Skin of body (tissue), 2 donors: Measurements from ENCODE around the gene UCKL1. TPM values are rescaled to one million over a fixed set of nuclear protein-coding genes. Genes with fewer than 3 reads are reported as not detected.
"Not testable (repeated sequence)": the region's sequence is repeated elsewhere in the genome, so short reads cannot be mapped to it uniquely, and the experiment has no call there.

ENCODE experiments used
- DNase-seq: peaks from one replicate; lab custom pipeline; 2025; lab: John Stamatoyannopoulos, UW
- total RNA-seq: library from RNA; depleted of rRNA; stranded (reverse); fragments of >200 nt; gene quantifications from one replicate; pipeline ENCODE4 v1.2.3, GENCODE V29; 2014

UCKL1 gene
- total RNA-seq, 1 donor from 2014 or later = 23.0 TPM

DNA sequence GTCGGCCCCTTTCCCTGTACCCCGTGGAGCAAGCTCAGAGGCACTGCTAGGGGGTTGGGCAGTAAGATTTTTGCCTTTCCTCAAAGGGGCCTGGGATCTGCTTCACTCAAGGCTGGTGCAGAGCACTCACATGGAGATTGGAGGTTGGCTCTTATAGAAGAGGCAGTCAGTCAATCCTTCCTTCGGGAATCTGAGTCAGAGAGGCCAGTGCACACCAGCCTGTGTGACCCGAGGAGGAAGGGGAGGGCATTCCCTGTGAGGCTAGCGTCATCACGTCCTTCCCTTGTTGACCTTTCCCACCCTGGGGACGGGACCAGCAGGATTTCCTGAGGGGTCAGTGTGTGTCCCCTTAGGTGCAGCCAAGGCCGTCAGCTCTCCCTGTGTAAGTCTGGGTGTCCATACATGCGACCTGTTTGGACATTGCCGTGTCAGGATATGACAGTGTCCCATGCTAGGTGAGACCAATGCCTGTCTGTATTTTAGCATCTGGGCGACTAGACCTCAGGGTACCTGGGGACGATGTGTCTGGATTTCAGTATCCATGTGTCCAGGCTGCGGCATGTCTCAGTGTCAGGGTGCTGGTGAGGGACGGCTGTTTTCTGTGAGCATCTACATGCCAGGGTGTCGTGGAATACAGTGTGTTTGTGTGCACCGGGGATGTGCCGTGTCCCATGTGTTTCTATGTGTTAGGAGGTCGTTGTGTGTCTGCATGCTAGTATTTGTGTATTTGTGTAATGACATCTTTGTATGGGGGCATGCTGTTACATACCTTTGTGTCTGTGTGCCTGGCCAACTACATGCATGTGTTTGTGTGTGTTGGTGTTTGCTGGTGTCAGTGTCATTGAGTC is 16.3 kb upstream of the UCKL1 start:
- no peak for DNase-seq

DNA sequence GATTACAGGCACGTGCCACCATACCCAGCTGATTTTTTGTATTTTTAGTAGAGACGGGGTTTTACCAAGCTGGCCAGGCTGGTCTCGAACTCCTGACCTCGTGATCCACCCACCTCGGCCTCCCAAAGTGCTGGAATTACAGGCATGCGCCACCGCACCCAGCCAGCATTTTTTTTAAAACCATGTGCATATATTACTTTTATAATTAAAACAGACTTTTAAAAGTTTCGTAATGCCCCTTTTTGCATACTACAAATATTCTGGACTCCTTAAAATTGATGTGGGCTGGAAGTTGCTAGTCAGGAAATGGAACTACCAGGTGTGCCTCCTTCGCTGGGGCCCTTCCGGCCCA is 15.7 kb upstream of the UCKL1 start:
- DNase-seq = not testable (repeated sequence)

GRCh38 chr20:63970714-63971431 is 14.7 kb upstream of the UCKL1 start:
- DNase-seq = no peak

DNA sequence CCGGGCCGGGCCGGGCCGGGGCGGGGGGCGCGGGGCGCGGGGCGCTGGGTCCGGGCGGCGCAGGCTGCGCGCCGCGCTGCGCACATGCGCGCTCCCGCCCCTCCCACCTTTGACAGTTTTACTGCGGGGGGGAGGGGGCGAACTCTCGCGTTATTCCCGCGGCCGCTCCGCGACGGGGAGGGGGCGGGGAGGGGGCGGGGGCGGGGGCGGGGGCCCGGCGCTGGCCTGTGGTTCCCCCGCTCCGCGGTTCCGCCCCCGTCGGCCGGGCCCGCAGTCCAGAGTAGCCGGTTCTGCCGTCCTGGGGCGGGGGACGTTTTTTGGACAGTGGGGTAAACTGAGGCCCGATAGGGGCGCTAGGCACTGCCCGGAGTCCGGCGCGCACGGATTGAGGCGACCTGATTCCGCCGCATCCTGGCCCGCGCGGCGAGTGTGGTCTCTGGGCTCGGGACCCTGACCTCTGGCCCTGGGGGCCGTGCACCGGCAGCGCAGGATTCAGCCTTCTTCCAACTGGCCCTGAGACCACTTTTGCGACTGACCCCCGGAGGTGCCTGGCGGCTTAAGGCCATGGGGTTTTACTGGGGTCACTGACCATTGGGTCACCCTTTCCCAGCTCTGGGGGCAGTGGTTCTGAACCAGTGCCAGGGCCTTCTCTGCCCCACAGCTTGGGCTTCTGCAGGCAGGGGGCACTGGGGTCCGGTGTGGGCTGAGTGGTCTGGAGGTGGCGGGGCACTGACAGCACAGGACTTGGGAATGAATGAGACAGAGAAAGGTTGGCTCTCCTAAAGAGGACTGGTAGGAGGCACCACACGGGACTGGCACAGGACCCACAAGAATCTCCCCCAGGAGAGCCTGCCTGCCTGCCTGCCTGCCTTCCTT is 13.9 kb upstream of the UCKL1 start, which contains the start of gene ZNF512B:
ZNF512B (minus strand) TSS at position 93 of the 876 bp plus-strand sequence. CDS start 1,980 bp downstream, outside the sequence.
- DNase-seq = peak; percentile 55

DNA sequence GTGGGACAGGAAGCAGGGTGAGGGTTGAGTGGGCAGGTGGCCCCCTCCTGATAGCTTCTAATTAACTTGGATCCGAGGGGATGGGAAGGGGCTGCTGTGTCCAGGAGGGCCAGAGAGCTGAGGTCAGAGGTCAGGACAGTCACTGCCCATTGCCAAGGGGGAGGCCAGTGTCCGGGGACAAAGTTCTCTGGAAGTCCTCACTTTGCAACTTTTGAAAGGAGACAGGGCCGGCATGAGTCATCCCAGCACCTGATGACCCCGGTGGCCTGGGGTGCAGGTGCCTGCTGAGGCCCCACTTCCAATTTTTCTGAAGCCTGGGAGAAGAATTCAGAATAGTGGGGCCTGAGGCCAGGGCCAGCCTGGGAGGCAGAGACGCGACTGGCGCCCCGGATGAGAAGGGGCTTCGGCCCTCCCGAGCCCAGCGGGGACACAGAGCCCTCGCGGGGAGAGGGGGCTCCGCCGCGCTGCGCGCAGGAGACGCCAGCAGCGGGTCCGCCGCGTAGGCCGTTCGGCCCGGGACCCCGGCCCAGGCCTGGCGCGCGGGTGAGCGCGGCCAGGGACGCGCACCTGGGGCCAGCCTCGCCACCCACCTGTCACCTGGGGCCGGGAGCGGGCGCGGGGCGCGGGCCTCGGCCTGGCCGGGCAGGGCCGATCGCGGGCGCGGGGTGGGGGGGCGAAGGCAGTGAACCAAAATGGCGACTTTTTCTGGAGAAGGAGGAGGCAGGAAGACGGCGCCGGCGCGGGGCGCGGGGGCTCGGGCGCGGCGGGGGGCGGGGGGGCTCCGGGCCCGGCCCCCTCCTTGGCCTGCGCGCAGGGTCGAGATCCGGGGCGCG is 12.9 kb upstream of the UCKL1 start:
- DNase-seq = no peak

DNA sequence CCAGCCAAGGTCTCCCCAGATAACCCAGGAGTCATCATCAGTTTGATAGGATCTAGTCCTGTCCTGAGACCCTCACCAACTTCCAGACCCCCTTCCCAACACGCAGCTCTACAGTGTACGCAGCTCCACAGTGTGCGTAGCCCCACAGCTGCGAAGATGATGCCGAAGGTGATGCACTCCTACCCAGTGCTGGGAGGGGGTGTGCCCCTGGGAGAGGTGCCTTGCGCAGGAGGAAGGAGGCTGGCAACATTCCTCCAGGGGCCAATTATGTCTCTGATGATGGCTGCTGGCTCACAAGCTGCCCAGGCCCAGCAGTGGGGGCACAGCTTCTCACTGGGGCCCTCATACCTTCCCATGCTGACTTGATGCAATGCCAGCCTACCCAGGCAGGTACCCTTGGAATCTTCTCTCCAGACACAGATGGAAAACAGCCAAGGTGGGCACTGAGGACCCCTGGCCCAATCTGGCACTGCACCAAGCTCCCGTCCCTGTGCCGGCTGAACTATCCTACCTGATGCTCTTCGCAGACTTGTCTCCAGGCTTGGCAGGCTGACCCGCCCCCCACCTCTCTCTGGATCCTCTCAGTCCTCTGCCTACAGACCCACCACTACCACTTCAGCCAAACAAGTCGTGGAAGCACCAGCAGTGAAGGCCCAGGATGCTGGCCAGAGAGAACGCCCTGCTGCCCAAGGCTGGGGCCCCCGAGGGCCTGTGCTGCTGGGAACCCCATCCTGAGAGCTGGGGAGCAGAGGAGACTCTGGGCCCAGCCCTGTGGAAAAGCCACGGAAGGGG is 12.1 kb upstream of the UCKL1 start:
- no peak for DNase-seq

DNA sequence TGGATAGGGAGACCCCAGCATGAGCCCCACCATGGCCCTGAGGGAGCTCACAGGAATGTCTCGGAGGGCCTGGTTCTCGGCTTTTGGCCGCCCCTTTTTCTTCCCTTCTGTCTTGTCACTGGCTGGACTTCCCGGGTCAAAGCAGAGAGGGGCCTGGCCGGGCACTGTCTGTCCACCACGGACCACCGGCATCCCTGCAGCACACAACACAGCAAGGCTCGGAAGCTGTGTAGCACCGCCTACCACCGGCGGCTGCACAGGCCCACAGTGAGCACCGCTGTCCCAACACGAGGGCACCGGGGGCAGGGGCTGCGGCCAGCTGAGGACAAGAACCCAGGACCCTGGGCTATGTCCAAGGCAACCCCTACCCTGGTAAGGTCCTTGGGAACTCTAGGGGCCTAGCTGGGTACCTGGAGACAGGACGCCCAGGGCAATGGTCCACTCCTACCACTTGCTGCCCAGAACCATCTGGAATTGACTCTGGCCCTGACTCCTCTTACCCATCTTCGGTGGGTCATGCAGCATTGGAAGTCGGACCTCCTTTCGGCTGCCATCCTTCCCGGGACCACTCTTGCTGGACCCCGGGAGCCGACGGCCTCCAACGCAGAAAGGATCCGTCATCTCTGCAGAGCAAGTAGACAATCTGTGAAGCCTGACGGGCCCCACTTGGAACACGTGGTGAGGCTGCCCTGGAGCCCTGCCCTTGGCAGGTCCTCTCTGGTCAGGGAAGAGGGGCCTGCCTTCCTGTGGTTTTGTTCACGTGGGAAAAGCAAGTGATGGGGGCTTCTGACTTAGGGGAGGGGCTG is 11.3 kb upstream of the UCKL1 start:
- no peak for DNase-seq

DNA sequence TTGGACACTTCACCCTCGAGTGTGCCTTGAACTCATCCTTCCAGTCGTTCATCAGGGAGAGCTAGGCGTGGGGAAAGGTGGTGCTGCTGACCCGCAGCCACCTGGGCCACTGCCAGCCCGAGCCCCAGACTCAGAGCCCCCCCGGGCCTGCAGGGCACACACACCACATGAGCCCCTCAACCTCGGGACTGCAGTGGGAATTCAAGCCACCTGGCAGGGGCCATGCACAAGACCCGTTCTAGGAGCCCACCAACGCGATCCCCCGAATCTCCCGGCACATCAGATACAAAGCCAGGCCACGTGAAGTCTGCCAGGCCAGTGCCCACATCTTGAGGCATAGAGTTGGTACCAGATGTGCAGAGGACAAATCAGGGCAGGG is 10.7 kb upstream of the UCKL1 start:
- no peak for DNase-seq

- no peak for DNase-seq
These were observed 10.1 kb upstream of the UCKL1 start for GRCh38 chr20:63966172-63966943.

DNA sequence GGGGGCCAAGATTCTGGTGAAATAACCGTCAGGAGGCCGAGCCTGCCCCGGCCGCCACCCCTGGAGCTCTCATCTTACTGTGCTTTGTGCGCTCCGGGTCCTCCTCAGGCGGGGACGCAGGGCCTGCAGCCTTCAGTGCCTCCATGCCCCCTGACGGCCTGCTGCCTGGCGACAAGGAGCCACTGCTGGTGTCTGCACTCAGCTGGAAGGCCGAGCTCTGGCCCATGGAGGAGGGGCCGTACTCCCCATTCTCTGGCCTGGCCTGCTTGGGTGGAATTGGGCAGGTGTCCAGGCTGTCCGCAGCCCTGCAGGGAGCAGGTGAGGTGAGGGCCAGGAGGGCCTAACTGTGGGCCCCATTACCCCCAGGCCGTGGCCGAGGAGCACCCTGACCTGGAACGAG is 8.2 kb upstream of the UCKL1 start:
- DNase-seq = no peak

DNA sequence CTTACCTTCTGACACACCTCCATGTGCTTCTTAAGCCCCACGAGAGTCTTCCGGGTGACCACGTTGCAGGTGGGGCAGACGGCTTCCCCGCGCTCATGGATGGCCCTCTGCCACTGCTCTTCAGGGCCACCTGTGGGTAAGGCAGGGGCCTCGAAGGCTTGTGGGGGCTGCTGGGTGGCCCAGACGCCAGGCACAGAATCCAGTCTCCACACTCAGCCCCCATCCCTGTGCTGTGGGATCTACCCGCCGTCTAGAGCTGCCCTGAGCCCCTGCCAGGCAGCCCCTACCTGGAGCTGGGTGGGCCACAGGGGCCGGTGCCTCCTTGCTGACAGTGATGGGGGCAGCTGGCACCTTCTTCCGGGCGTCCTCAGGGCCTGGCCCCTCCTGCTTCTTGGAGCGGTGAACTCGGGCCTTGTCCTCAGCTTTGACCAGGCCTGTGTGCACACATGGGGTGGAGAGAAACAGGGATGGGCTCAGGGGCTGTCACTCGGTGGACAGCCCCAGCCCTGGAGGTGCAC is 7.6 kb upstream of the UCKL1 start:
- no peak for DNase-seq

GRCh38 chr20:63963348-63963741 is 7.1 kb upstream of the UCKL1 start:
- DNase-seq = no peak

DNA sequence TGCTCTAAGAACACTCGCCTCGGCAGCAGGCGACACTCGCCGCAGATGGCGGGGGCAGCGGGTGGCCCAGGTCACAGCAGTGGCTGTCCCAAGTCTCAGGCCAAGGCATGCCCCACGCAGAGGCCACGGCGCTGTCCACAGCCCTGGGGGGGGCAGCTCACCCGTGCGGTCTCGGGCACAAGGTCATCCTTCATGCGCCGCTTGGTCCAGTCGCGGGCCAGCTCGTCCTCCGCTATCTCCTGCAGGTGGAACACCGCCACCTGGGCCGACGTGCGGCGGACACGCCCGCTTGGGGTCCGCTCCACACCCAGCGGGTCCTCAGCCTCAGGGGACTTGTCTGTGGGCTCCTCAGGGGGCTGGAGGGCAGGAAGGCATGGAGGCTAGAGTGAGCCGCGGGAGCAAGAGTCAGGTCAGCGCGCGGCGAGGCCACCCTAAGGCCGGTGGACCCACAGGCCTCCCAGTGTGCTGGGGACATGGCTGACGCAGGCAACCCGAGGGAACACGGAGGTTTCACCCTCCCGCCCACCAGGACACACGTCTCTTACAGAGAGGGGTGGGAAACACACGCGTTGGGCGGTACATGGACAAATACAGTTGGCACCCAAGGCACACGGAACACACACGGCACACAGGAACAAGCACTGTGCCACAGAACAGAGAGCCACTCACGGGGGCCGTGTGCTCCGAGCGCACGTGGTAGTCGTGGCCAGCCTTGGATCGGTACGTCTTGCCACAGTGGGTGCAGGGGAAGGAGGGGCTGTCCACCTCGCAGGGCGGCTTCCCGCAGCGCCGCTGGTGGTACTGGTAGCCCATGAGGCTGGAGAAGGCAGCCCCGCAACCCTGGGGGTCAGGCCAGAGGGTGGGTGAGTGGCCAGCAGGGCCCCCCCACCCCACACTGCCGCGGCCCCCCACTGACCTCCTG is 6.5 kb upstream of the UCKL1 start:
- DNase-seq = no peak

GRCh38 chr20:63961664-63962425 is 5.6 kb upstream of the UCKL1 start:
- DNase-seq = no peak

DNA sequence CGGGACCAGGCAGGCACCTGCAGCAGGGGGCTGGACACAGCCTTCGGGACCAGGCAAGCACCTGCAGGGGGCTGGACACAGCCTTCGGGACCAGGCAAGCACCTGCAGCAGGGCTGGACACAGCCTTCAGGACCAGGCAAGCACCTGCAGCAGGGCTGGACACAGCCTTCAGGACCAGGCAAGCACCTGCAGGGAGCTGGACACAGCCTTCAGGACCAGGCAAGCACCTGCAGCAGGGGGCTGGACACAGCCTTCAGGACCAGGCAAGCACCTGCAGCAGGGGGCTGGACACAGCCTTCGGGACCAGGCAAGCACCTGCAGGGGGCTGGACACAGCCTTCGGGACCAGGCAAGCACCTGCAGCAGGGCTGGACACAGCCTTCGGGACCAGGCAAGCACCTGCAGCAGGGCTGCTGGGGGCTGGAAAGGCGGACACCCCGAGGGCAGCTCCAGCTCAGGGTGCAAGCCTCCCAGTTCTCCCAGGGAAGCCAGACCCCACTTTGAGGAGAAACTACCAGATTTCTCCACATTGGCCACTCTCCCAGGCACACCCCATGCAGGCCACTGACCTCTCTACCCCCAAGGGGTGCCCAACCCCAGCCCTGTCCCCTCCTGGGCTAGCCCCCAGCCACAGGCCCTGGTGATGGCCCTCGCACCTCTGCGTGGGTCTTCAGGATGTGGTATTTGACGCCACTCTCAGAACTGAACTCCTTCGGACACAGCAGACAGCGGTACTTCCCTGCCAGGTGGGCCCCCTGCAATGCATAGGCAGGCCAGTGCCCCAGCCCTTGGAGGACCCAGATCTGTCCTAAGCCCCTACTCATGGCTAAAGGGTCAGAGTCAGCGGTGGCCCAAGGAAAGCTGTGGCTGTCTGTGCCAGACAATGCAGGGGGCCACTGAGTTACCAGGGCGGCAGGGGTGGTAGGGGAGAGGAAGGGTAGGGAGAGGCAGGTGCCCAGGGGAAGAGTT is 4.7 kb upstream of the UCKL1 start:
- DNase-seq = not testable (repeated sequence)
